DMS153 treated with DMSO at 0.1 percent for 48 hours (cell line): ENCODE data around the gene ENOX1.
A peak's percentile ranks its signal among the peaks of the same experiment; 100 is the strongest.

Experiments
- DNase-seq: peaks from one replicate; lab custom pipeline; 2025; ENCODE audit not compliant: unreplicated experiment; lab: John Stamatoyannopoulos, UW

Gene ENOX1

GRCh38 chr13:43611281-43612273 is 175.2 kb downstream of the ENOX1 start:
- no peak for DNase-seq

DNA sequence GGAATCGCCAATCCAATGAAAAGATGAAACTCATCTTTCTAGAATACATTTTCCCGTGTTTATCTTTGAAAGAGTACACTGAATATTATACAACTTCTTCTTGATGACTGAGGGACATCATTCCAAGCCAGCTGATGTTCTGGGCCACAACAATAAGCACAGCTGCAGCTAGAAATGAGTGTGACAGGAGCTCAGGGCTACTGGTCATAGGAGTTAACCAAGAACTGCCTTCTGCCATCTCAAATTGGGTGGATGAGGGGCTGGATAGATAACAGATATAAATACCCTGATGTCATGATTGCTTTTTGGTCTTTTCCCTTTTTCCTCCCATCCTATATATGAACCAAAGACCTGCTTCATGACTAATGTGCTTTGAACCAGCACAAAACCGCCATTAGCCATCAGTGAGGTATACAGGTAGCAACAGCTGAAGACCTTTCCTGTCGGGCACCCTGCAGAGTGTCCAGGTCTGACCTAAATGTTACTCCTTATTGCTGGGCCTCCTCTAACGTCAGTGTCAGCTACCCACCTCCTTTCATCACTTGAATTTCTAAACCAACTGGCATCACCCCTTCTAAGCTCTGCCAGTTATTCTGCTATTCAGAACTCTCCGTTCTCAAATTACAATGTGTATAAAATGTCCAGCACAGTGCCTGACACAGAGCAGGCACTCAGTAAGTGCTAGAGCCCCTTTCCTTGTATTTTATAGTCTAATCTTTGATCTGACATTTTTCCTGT is 178.2 kb downstream of the ENOX1 start:
- no peak for DNase-seq

DNA sequence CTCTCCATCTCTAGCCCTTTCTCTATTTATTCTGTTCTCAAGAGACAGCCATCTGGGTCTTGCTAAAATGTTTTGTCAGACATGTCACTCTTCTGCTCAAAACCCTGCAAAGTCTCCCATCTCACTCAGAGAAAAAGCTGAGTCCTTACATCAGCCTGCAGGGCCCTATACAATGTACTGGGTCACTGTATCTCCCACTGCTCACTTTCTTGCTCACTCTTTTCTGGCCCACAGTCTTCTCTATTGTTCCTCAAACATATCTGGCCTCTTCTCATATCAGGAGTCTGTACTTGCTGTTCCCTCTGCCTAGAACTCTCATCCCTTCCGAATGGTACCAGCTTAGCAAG is 189.2 kb downstream of the ENOX1 start:
- no peak for DNase-seq

DNA sequence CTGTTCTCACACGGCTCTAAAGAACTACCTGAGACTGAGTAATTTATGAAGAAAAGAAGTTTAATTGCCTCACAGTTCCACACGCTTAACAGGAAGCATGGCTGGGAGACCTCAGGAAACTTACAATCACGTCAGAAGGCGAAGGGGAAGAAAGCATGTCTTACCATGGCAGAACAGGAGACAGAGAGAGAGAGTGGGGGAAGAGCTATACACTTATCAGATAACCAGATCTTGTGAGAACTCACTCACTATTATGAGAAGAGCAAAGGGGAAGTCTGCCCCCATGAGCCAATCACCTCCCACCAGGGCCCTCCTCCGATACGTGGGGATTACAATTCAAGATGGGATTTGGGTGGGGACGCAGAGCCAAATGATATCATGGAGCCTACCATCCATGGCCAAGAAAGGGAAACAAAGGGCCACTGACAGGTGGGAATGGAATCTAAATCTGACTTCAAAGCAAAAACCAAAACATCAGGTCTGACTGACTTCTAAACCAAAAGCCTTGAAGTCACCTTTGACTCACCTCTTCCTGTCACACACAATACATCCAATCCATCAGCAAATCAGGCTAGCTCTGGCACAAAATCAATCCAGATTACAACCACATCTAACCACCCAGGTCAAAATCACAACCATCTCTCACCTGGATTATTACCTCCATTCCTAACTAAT is 189.7 kb downstream of the ENOX1 start:
- no peak for DNase-seq

DNA sequence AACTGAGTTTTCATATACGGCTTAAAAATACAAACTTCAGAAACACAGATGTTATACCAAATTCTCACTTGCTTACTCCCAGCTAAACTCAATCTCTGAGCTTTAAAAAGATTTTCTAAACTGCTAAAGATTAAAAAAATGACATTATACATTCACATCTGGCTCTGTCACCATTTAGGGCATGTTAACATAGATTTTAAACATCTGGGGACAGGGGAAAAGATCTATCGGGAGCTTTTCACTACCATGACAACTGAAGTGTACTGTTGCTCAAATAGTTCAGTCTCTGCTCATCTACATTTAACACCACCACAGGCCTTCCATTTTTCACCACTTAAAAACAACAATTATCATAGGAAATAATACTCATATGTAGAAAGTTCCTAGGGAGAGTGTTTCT is 190.8 kb downstream of the ENOX1 start:
- no peak for DNase-seq

DNA sequence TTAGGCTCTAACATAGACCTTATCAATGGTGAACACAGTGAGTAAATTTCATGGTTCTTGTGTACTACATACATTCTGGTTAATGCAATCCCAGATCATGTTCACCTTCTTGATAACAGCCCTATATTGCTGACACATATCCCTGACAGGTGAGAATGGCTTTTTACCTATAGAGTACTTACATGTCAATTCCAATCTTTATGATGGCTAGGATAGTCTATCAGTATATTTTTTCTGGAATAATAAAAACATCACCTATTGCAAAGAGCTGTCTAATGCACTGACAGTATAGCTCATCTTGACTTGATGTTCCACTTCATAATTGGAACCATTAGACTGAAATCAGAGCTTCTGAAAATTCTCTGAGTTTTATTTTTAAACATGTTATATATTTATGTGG is 199.4 kb downstream of the ENOX1 start:
- no peak for DNase-seq

GRCh38 chr13:43584751-43585150 is 202.0 kb downstream of the ENOX1 start:
- DNase-seq, result no peak

DNA sequence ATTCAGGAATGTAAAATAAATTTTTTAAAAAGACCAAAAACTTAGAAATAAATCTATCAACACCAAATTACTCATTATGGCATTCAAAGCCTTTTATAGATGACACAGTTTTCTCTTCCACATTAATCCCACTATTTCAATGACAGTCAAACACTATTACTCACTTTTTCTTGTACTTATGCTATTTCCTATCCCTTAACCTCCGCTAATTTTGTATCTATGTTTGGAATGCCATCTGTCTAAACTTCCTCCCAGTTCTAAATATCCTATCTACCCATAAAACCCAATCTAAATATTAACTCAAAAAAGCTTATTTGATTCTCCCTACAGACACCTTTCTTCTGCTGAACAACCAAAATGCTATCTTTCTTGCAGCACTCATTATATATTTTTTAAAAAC is 203.5 kb downstream of the ENOX1 start:
- no peak for DNase-seq

DNA sequence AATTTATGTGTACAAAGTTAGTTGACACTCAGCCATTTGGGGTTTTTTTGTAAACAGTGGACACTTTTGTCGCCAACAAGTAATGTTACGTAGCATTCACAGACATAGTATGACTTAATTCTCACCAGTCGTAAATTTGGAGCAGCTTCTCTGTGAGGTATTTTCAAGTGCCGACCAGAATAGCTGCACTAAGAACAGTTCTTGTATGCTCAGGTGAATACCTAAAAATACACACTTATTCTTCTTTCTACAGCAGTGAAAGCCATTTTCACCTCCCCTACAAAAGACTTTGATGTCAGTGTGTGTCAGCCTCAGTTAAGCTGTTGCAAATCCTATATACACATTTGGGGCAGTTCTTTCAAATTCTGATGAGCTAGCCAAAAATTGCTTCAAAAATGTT is 206.5 kb downstream of the ENOX1 start:
- no peak for DNase-seq

- no peak for DNase-seq
Observed at GRCh38 chr13:43579321-43579720, 207.5 kb downstream of the ENOX1 start.

DNA sequence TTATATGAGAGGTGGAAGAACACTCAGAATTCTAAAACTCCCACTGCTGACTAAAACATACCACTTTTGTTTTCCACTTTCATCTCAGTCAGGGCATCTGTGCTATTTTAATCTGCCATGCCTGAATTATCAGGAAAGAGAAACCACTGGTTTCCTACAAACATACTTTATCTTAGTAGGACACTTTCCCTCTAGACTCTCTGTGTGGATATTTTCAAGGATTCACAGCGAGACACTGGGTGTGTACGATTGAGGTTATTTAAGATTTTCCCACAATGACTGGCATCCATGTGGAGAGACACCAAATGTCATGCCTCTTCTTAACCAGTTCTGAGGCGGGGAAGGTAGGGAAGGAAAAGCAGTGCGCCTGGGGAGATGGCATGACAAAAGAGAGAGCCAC is 212.2 kb downstream of the ENOX1 start:
- DNase-seq, result no peak

DNA sequence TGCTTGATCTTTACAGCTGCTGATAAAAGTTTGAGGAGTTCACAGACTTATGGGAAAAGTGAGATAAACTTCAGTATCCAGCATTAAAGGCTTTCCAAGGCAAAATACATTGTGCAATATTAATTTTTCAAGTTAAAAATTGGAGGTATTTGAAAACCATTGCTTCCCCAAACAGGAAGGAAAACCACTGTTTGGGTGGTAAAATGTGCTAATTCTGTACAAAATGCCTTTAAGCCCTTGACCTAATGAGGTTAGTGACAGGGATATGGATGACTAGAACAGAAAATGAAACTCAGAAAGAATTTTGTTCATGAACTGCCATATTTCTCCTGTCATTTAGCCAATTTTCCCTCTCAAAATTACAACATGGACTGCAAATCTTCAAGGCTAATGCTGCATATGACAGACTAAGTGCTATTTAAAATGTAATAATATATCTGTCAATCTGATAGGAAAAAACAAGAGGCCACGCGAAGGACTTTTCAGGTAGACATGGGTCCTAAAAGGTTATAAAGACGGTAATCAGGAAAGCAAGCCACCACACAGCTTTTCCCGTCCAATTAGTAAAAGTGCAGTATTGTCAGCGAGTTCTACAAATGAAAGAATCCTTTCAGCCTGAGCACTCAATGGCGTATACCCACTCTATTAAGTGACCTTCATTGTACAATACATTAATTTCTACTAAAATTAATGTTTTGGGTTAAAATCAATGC is 212.8 kb downstream of the ENOX1 start:
- no peak for DNase-seq

GRCh38 chr13:43573361-43573740 is 213.4 kb downstream of the ENOX1 start:
- no peak for DNase-seq

- DNase-seq, result no peak
Observed at GRCh38 chr13:43572656-43573360, 214.0 kb downstream of the ENOX1 start.

DNA sequence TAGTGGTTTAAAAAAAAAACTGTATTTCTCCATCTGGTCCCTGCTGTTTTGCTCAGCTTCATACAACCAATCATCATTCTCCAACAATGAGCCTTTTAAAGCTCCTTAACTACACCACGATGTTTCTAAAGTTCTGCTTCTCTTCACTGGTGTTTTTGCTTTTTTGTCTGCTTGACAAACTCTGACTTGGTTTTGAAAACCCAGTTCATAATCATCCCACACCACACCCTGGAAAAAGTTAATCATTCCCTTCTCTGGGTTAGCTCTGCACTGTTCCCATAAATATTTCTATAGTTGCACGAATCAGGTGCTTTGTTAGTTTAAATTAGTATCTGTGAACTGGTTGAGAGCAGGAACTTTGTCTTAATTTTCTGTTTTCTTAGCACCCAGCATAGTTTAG is 217.1 kb downstream of the ENOX1 start:
- no peak for DNase-seq

DNA sequence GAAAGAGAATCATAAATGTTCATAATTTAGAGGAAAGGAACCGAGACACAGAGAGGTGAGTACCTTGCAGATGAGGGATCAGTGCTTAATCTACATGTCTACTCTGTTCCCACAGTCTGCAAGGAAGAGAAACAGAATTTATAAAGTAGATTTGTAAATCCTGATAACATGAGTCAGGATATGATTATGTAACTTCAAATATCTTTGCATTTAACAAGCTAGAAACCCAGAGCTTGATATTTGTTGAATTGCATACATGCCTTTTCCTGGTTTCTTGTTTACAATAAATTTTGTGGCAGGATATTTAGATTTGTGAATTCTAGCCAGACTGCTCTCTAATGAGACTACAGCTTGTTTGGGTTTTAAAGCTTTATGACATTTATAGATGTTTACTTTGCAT is 219.2 kb downstream of the ENOX1 start:
- no peak for DNase-seq

DNA sequence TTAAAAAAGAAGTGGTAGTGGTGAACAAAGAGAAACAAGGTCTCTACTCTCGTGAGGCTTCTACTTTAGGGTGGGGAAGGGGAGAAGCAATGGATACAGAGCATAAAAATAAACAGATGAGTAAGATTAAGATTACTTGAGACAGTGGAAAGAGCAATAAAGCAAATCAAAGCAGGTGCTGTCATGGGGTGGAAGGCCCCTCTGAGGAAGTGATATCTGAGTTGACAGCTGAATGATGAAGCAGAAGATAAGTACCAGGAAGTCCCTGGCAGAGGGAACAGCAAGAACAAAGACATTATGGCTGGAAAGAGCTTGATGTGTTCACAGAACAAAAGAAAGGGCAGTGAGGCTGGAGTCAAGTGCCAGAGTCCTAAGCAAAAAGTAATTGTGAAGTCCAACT is 221.8 kb downstream of the ENOX1 start:
- DNase-seq, result peak; percentile 15

- no peak for DNase-seq
Observed at GRCh38 chr13:43561081-43561480, 225.7 kb downstream of the ENOX1 start.

GRCh38 chr13:43558939-43559338 is 227.8 kb downstream of the ENOX1 start:
- no peak for DNase-seq

DNA sequence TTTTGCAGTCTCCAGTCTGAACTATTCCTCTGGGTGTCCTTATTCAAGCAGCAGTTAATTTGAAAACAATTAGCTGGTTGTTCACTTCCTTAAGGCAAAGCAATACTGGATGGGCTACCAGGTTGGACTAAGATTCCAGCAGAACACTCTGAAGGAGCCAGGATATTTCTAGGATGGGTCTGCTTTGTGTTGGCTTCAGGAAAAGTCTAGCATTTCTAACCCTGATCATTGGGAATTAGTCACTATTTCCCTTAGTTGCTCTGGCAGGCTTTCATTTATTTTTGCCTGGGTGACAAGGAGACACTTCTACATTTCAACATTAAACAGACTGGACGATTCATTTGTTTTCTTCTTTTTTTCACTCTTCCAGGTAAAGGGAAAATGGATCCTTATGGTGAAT is 228.4 kb downstream of the ENOX1 start:
- no peak for DNase-seq

DNA sequence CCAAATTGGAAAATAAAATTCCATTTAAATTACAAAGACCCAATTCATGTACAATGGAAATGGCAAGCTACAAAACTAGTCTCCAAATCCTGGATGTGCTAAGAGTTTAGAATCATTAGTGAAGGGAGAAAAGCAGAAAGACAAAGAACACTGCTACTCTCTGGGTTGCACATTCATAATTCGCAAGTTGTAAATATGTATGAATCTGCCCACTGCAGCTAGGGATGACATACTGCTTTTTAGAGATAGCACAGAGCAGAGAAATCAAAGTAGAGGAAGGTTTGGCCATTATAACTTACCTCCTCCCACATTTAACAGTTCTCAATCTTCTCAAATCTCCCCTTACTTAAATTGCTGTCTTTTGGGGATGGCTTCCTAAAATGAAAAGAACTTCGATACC is 231.1 kb downstream of the ENOX1 start:
- DNase-seq, result no peak
